ENCODE results near the gene HIBADH.
"Not testable (repeated sequence)": the region's sequence is repeated elsewhere in the genome, so short reads cannot be mapped to it uniquely, and the experiment has no call there.

Gene HIBADH

DNA sequence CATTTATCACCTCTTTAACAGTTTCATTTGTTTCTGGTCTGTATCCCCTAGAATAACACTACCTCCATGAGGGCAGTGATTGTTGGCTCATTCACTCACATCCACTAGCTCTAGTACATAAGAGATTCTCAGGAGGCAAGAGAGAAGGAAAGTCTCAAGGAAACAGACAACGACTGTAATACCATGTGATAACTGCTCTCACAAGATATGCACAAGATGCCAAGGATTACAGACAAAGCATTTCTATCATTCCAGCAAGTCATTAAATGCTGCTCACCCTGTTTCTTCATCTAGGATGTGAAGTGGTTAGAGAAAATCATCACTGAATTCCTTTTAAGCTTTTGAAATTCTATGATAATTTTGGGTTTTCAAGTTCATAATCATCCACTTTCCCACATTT, 115.3 kb downstream of the HIBADH start:
- no peak for DNase-seq (ENCODE audit: low read depth)

DNA sequence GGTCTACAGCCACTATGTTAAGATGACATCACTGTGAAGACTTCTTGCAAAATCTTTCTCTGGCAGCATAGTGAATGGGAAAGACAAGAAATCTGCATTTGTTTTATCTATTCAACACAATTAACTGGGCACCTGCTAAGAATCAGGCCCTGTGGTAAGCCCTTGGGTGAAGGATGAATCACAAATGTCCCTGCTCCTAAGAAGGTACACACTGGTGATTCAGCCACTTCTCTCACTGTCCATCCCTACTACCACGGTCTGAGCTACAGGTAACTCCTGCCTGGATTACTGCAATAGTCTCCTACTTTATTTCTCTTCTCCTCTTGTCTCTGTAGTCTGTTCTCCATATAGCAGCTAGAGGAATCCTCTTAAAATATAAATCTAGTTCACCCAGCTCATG, 116.1 kb downstream of the HIBADH start:
- no peak for DNase-seq (ENCODE audit: low read depth)

DNA sequence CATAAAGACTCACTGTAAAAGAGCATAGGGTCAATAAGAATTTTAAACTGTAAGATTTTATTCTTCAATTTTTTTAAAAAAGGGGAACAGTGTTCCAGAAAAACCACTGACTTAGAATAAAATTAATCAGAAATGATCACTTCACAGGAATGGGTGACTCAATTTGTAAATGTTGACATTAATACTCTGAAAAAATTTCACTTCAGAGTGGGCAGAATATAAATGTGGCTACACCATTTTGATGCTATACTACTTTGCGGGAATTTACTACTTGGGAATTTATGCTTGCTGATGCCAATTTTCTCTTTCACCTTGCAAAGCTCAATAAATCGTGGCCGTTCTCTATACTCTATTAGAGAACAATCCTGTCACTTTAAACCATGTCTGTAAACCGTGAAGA, 126.9 kb downstream of the HIBADH start:
- no peak for DNase-seq (ENCODE audit: low read depth)

DNA sequence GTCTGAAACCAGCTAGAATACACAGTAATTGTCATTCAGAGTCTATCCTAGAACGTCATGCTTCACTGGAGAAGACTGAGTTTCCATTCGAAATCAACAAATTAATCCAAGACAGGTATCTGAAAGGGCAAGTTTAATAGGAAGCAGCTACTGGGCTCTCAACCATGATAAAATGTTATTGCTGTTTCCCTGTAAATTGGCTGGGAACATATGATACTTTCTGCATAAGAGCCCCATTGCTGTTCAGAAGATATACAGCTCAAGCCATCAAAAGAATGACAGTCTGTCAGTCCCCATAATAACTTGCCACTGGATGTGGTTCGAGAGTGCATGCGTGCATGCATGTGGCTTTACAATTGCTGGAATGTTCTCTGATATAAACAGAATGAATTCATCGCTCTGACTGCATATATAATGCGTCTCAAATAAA, 129.0 kb downstream of the HIBADH start:
- no peak for DNase-seq (ENCODE audit: low read depth)

DNA sequence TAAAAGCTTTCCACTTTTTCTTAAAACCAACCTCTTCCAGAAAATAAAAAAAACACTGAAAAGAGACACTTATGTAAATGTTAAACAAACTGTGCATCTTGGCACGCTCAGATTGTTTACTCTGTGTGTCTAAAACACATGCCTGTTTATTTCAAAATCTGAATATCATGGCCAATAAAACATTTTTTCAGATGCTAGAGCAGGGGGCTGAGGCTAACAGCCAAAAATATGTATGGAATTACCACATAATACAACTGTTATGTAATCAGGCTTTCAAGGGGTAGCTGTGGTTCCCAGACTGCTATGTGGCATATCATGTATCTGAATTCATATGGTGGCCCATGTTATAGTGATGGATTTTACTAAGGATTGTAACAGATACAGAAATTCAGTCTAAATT, 130.4 kb downstream of the HIBADH start:
- no peak for DNase-seq (ENCODE audit: low read depth)

DNA sequence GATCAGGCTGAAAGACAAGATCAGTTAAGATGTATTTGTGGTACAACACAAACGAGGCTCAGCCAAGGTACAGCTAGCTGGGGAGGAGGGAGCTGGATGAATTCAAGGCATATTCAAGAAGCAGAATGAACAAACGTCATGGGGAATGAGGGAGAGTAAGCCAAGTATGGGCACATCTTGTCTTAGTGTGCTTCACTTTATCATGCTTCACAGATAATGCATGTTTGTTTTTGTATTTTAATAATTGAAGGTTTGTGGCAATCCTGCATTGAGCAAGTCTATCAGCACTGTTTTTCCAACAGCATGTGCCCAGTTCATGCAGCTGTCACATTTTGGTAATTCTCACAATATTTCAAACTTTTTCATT, 135.4 kb downstream of the HIBADH start:
- no peak for DNase-seq (ENCODE audit: low read depth)

DNA sequence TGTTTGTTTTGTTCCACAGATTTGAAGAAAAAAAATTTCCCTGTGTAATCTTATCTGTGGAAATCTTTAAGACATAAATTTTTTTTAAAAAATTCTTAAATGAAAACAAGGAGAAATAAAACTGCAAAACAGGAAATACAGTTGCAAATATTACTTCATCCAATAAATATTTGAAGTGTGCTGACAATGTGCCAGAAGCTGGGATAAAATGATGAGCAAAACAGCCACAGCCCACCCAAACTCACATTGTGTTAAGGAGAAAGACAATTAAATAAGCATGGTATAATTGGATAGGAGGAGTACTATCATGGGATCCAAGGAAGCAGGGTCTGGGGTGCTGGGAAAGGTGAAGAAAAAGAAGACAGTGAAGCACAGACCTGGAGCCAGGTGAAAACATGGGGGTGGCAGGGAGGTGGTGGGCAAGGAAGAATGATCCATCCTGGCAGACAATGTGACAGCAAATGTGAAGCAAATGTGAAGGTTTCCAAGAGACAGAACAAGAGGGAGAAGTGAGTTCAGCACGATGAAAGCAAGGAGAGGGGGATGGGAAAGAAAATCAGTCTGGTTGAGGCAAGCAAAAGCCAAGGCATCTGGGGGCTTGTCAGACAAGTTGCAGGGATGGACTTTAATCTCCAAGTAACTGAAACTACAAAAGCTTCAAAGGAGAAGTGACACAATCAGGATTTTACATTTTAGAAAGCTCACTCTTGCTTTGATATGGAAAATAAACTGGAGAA, 135.9 kb downstream of the HIBADH start:
- DNase-seq (ENCODE audit: low read depth), result no peak

DNA sequence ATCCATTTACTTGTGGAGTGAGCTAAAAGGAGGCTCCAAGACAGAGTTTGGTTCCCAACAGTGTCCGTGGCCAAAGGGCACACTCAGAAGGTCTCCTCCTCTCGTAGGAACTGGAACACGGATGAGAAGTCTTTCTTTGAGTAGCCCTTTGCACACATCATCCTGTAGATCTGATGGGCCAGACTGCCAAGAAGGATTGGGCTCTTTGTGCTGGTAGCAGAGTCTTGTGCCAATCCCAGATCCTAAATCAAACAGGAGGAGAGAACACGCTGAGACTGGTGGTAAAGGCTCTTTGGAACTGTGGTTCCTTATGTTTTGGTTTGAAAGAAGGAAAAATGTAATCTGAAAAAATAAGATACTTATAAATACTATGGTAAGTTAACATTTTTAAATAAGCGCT, 136.6 kb downstream of the HIBADH start:
- no peak for DNase-seq (ENCODE audit: low read depth)

DNA sequence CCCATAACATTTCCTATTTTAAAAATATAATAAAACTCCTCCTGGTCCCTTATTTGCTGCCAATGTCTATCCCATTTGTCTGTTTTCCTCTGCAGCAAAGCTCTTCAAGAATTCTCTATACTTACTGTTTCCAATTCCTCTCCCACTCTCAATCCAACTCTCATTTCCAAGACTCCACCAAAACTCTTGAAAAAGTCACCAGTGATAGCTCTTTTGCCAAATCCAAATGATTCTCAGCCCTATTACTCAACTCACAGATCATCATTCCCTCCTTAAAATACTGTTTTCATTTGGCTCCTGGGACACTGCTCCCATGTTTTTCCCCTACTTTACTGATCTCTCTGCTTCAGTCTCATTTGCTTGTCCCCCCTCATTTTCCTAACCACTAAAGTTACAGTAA, 139.4 kb downstream of the HIBADH start:
- no peak for DNase-seq (ENCODE audit: low read depth)

DNA sequence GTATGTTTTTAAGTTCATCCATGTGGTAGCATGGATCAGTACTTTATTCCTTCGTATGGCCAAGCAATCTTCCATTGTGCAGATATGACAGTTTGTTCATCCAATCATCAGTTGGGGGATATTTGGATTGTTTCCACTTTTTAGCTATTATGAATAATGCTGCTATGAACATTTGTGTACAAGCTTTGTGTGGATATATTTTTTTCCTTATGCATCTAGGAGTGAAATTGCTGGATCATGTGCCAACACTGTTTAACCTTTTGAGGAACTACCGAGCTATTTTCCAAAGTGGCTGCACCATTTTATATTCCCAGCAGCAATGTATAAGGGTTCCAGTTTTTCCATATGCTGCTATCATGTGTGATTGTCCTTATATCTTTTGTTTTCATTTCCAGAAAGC, 140.1 kb downstream of the HIBADH start:
- DNase-seq (ENCODE audit: low read depth), result no peak

DNA sequence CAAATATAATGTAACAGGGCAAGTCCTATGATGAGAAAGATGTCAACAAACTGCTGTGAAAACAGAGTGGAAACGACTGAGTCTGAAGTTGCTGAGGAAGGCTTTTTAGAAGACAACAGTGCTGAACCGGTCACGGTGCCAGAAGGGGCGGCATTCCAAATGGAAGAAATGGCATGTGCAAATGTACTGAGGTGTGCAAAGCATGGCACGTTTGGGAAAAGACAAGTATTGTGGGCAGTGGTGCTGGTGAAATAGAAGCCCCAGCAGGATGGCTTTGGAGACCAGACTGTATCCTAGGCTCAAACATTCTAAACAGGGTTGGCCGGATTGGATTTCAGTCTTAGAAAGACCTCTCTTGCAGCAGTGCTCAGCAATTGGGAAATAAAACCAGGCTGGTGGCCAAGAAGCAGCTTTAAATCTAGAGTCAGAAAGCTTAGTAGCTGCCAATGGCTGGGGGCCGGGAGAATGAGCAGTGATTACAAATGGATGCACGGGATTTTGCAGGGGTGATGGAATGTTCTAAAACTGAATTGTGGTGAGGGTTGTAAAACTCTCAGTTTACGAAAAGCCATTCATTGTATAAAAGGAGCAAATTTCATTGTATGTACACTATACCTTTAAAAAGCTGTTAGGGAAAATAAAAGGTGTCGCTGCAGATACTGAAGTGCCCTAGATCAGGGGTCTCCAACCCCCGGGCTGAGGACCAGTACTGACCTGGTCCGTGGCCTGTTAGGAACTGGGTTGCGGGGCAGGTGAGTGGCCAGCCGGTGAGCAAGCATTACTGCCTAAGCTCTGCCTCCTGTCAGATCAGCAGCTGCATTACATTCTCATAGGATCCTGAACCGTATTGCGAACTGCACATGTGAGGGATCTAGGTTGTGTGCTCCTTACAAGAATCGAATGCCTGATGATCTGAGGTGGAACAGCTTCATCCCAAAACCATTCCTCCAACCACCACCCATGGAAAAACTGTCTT, 141.6 kb downstream of the HIBADH start:
- no peak for DNase-seq (ENCODE audit: low read depth)

DNA sequence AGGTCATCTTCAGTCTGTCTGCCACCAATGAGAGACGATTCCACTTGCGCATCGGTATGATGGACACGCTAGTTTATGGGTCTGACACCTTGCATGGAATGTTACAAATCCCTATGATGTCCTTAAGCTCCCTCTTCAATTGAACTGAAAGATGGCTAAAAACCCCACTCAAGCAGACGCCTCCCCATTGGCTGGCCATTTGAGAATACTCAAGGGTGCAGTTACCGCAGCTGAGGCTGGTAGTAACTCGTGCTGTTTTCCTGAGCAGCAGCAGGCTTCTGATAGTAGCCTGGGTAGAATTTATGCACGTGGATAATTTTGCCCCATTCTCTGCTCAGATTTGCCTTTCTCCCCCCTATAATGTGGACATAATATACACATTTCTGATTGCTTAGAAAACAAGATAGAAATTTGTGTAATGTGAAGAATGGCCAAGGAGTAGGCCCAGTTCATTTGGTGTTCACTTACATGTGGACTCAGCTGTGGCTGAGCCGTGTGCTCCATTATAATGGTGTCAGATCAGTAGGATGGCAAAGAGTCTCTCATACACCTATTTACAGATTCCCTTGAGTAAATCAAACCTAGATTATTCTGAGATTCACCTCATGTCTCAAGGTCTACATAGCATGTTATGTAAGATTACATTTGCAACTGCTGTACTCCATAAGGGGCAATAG, 142.8 kb downstream of the HIBADH start:
- no peak for DNase-seq (ENCODE audit: low read depth)

DNA sequence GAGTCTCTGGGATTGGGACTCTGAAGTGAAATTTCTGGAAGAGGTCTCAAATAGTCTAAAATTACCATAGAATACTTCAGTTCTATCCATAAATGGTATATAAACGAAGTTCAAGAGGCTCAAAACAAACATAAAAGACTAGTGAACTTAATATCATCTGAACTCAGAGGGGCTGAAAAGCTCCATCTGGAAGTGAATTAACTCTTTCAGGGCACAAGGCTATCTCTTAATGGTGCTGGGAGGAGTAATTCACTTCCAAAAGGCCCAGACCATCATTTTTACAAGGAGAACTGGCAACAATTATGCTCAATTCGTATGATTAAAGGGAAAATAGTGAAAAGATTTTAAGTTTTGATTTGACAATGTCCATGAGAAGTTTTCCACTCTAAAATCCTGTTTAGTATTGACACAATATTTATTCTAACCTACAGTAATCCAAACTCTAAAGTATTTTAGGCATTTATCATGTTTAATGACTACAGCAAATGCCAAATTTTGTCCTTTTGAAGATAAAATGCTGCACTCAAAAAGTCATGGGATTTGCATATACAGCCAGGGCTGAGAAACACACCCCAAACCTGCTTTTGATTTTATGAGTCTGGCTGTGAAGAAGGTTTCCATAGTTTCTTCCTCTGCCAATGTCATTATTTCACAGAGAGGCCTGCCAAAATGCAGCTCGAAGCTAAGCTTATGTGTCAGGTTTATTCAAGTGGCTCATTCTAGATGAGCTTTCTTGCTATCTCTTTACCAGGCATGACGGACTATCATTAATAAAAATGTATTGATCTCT, 143.9 kb downstream of the HIBADH start:
- no peak for DNase-seq (ENCODE audit: low read depth)

DNA sequence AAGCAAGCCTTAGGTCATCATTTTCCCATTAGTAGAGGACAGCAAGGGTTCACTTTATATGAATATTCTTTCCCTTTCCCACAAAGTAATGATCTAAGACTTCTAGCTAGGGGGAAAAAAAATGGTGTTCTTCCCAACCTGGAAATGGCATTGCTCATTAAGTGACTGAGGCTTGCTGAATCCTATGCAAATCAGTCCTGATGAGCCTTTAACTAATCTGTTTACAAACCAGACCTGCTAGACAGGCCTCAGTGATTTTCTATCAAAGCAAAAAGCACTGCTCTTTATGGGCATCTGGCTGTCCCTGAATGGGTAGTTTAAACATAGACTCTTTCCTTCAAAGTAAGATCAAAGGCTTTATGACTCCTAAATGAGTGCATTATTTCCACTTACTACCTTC, 146.3 kb downstream of the HIBADH start:
- DNase-seq (ENCODE audit: low read depth), result no peak

DNA sequence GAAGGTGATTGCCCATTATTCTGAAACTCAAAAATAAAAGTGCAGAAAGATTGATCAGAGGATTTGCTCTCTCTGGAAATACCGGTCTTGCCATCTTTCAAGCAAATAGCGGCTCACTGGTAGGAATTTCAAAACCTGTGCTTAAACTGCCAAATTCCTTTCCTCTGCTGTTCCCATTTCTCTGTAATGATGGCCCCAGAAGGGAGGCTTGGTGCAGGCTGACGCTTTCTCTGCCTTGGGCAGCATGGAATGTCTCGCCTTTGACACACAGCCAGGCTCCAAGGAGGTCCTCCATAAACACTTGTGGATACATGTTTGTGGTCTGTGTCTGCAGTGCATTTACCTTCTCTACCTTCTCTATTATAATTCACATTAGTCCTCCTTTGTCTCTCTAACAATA, 146.8 kb downstream of the HIBADH start:
- no peak for DNase-seq (ENCODE audit: low read depth)

DNA sequence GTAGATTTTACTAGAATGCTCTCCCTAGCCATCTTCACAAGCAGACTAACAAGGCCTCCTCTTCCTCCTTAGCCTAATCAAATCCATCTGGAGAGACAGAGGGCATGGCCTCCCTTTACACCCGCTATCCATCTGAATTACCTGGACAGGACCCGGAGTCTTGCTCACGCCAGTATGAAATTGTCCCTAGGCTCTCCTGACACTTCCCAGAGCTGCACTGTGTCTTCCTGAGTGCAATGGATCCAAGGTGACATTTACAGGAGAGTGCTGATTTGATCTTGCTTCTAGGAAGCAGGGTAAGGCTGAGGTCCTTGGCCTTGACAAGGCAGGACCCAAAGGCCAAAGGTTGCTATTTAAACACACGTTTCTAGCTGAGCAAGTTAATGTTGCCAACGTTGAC, 147.8 kb downstream of the HIBADH start:
- no peak for DNase-seq (ENCODE audit: low read depth)

DNA sequence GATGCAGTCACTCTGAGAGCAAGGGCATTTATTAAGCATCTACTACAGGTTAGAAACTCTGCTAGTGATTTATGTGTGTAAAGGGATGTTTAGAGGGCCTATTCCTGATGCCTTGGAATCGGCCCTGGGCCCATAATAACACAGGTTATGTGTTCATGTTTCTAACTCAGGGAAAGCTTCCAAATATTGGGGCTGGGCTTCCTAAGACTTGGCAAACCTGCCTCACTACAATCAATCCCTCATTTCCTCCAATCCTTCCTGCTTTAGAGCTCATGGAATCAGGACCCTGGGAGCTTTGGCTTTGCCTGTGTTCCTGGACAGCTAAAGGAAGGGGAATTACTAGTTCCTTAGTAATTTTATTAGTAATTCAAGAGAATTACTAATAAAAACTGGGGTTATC, 148.8 kb downstream of the HIBADH start:
- no peak for DNase-seq (ENCODE audit: low read depth)

DNA sequence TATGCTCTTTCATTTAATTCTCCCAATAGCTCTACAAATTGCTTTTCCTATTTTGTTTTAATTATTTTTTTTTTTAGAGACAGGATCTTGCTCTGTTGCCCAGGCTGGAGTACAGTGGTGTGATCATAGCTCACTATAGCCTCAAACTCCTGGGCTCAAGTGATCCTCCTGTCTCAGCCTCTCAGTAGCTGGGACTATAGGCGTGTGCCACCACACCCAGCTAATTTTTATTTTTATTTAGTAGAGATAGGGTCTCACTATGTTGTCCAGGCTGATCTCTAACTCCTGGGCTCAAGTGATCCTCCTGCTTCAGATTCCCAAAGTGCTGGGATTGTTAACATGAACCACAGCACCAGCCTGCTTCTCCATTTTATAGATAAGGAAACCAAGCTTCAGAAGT, 151.3 kb downstream of the HIBADH start:
- not testable (repeated sequence) for DNase-seq (ENCODE audit: low read depth)

DNA sequence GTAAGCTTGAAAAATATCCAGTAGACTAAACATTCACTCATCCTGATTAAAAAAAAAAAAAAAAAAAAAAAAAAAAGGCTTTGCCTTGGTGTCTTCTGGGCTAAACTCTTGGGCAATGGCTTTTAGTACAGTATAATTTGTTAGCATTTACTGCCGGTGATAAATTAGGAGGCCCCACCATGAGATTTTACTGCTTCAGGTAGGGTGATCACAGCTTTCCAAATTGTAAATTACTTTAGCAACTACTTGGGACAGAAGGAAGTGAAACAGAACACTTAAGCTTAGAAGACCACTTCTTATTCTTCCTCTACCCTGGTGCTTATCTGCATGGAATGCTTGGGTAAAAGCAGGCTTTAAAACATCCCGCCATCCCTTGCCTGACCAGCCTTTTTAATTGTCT, 152.1 kb downstream of the HIBADH start:
- DNase-seq (ENCODE audit: low read depth), result no peak

DNA sequence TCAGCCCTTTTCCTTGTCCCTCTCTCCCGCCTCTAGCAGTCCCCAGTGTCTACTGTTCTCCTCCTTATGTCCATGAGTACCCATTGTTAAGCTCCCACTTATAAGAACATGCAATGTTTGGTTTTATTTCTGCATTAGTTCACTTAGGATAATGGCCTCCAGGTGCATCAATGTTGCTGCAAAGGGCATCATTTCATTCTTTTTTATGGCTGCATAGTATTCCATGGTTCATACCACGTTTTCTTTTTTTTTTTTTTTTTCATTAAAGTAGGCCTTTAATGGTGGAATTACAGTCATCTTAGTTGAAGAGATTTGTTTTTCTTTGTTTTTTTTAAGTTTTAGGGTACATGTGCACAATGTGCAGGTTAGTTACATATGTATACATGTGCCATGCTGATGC, 160.8 kb downstream of the HIBADH start:
- not testable (repeated sequence) for DNase-seq (ENCODE audit: low read depth)

DNA sequence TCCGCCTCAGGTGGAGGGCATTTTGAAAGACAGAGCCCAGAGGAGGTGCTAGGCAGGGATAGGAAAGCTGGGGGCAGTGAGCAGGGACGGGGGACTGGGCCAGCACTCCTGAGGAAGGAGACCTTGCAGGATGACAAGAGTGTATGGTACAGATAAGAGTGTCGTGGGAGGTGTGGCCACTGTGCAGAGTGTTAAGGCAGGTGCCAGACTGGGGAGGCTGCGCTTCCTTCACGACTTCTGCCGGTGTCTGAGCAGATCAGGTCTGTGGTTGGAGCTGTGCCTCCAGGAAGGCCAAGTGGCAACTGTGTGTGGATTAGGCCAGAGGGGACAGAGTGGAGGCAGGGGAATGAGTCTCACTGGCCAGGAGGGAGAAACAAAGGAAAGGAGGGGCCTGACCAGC, 161.7 kb downstream of the HIBADH start:
- no peak for DNase-seq (ENCODE audit: low read depth)

DNA sequence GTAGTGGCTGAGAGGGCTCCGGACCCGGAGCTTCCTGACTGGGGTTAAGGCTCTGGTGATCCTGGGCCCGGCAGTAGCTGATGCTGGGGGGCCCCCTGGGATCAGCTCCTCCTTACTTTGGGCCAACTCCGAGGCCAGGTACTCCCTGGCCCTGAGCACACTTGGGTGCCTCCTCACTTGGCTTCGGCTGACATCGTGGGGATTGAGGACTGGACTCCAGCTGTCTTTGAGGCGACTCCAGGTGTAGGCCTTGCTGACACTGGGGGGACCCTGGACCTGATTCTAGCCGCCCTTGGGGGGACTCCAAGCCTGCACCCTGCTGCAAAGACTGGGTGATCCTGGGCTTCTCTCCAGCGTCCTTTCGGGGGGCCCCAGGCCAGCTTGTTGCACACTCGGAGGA, 170.5 kb downstream of the HIBADH start:
- no peak for DNase-seq (ENCODE audit: low read depth)

Measured in HS-5 (cell line).